NCI-H526 (cell line): ENCODE measurements around the gene LRRC25.
"Not testable (repeated sequence)": the region's sequence is repeated elsewhere in the genome, so short reads cannot be mapped to it uniquely, and the experiment has no call there.

Source experiments
- DNase-seq, 2 experiments: peaks; one replicate each; lab custom pipeline; 2025; lab: John Stamatoyannopoulos, UW

Gene LRRC25

DNA sequence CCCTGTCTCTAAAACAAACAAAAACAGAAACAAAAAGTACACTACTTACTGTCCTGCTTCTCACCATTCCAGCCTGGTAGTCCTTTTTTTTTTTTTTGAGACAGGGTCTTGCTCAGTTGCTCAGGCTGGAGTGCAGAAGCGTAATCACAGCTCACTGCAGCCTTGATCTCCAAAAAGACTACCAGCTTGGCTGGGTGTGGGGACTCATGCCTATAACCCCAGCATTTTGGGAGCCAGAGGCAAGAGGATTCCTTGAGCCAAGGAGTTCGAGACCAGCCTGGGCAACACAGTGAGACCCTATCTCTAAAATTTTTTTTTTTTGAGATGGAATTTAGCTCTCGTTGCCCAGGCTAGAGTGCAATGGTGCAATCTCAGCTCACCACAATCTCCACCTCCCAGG, 16.6 kb downstream of the LRRC25 start:
- no peak for DNase-seq

DNA sequence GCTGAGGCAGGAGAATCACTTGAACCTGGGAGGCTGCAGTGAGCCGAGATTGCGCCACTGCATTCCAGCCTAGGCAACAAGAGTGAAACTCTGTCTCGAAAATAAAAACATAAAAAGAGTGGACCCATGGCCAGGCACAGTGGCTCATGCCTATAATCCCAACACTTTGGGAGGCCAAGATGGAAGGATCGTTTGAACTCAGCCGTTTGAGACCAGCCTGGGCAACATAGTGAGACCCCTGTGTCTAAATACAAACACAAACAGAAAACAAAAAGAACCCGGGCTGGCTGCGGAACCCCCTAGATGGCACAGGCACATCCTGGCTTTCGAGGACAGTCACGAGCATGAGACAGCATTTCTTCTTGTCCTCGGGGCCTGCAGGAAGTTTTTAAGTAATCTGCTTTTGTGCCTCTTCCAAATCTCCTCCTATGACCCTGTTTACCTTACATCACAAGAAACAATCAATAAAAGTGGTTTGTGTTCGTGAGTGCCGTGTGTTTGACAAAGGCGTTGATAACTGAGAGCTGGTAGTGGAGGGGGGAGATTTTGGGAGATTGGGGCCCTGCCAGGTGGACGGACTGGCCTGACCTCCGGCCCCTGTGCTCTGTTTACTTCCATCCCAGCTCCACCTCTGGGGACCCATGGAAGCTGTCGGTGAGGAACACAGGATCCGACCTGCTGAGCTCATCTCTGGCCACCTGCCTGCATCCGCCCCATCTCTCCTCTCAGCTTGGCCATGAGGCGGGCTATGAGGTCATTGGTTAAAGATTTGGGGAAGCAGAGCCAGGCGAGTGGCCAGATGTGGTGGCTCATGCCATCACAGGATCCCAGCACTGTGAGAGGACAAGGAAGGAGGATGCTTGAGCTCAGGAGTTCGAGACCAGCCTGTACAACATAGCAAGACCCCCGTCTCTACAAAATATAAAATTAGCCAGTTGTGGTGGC, 17.3 kb downstream of the LRRC25 start:
- no peak for DNase-seq

DNA sequence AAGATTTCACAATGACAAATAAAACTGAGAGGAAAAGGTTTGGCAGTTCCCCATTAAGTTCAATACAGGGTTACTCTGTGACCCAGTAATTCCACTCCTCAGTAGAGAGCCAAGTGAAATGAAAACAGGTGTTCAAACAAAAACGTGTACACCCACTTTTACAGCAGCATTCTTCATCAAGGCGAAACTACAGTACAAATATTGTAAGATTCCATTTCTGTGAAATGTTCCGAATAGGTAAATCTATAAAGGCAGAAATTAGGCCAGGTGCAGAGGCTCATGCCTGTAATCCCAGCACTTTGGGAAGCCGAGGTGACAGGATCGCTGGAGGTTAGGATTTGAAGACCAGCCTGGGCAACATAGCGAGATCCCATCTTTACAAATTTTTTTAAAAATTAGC, 20.4 kb downstream of the LRRC25 start:
- no peak for DNase-seq

DNA sequence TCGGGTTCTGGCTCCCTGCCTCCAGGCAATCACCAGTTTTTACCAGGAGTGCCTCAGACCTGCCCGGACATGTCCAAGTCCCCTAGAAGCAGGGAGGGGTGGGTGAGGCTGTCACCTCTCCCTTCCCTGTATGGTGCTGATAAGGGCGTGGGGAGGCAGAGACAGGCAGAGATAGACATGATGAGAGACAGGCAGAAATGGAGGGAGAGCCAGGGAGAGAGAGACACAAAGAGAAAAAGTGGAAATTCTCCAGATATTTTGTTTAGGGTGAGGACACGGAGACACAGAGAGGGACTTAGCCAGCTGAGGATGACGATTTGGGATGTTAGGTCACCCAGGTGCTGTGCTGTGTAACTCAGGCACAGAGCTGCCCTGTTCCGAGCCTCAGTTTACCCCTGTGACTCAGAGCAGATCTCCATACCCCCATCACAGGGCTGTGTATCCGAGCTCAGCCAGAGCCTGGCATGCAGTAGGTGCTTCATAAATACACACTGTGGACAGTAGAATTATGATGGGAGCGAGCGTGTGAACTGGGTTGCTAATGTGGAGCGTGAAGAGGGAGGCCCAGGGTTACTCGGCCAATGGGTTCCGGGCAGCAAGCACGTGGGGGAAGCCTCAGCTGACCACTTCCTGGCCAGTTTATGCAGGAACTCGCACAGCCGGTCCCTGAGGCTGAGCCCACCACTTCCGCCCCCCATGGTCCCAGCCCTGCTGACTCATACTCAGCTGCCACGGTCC, 23.4 kb downstream of the LRRC25 start:
- peak in 1 of 2 experiments; percentile 33 for DNase-seq

DNA sequence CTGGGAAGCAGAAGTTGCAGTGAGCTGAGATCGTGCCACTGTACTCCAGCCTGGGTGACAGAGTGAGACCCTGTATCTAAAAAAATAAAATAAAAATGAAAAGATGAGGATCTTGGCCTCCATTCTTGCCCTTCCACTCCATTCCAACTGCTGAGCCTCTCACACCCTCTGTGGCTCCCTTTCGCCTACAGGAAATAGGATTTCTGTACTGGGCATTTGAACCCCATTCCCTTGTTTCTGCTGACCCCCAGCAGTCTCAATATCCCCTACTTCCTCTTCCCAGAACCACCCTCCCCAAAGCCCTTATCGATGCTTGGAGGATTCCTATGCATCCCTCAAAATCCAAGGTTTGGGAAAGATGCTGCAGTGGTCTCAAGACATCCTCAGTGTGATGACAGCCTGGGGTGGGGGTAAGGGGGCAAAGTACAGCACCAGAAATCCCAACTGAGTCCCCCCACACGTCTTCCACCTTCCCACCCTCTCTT, 24.0 kb downstream of the LRRC25 start:
- no peak for DNase-seq

DNA sequence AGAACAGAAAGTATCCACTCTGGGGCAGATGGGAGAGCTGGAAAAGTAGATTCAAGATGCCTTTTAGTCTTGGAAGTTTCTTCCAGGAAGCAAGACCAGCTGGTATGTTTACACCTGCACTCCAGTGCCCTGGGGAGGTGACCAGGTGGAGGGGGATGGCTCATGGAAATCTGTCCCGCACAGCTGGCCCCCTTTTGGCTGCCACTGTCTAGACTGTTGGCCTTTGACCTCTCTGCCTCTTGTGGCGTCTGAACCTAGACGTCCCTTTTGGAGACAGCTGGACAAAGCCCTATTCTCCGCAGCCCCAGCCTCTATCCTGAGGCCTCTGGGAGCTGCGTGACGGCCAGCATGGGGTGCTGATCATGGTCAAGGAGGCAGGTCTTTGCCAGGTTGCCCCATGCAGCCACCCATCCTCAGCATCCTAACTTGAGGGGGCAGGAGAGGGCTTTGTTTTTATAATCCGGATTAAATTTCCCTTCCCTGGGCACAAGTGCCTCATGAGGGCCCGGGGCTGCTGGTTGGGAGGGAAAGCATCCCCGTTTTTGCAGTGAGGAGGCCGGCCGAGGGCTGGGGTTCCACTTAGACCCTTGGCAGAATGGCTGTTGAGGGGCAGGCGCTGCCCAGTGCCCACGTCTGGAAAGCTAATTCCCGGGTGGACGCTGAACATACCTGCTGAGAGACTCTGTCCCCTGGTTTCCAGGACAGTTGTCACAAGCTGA, 28.8 kb downstream of the LRRC25 start:
- DNase-seq = no peak

DNA sequence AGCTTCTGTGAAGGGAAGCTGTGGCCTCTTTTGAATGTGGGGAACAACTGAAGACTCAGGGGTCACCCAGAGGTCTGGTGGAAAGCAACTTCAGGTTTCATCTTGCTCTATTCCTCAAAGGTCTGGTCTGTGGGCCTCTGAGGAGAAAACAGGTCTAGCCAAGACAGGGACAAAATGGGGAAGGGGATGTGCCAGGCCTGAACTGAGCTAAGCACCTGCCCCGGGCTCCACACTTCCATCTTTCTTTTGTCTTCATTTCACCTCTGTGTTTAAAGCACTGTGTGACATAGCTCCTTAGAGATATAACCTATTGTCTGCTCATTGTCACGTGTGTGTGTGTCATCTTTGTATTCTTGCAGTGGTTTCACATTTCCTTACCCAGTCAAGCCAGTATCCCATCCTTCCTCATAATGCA, 31.4 kb downstream of the LRRC25 start:
- DNase-seq = no peak

DNA sequence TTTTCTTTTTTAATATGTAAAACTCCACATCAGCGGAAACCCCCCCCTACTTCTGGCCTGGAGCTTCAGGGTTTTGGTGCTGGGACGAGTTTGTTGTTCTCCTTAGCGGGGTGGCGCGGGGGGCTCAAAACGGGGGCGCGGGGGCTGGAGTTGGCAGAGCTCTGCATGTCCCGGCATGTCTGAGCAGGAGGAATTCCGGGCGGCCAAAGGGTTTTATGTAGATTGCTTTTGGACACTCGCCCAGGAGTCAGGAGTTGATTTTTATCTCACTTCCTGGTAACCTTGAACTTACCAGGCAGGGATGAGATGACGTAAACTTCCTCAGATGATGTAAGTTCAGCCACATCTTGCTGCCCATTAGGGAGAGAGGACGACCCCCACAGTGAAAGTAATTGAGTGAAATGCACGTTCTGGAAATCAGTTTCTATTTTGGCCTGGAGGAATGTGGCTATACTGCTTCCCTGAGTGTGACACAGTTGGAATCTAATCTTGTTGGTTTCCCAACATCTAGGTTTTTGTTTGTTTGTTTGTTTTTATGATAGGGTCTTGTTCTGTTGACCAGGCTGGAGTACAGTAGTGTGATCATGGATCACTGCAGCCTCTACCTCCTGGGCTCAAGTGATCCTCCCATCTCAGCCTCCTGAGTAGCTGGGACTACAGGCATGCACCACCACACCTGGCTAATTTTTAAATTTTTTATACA, 32.4 kb downstream of the LRRC25 start:
- peak in 1 of 2 experiments; percentile 37 for DNase-seq

DNA sequence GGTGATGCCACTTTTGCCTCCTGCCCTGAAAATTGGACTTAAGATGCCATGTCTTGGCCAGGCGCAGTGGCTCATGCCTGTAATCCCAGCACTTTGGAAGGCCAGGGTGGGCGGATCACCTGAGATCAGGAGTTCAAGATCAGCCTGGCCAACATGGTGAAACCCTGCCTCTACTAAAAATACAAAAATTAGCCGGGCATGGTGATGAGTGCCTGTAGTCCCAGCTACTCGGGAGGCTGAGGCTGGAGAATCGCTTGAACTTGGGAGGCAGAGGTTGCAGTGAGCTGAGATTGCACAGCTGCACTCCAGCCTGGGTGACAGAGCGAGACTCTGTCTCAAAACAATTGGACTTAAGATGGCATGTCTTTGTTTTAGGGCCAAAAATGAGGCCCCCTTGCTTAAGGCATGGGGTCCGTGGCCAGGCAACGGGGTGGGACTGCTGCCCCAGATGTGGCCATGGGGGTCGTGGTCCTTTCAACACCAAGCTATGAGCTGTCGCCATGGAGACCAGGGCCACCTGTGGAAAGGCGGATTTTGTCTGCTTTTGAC, 33.1 kb downstream of the LRRC25 start:
- DNase-seq = not testable (repeated sequence)

DNA sequence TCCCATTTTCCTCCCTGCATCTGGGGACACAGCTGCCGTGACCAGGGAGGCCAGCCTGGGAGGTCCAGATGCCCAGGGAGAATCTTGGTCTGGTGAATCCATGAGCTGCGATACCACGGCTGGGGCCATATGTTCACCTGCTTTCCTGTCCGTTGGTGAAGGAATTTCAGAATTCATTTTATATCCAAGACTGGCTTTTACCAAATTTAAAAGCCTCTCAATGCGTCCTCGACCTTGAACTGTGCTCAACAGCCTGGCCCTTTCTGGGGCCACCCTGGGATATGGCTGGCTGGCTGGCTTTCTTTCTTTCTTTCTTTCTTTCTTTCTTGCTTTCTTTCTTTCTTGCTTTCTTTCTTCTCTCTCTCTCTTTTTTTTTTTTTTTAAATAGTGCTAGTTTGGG, 33.6 kb downstream of the LRRC25 start:
- no peak for DNase-seq

DNA sequence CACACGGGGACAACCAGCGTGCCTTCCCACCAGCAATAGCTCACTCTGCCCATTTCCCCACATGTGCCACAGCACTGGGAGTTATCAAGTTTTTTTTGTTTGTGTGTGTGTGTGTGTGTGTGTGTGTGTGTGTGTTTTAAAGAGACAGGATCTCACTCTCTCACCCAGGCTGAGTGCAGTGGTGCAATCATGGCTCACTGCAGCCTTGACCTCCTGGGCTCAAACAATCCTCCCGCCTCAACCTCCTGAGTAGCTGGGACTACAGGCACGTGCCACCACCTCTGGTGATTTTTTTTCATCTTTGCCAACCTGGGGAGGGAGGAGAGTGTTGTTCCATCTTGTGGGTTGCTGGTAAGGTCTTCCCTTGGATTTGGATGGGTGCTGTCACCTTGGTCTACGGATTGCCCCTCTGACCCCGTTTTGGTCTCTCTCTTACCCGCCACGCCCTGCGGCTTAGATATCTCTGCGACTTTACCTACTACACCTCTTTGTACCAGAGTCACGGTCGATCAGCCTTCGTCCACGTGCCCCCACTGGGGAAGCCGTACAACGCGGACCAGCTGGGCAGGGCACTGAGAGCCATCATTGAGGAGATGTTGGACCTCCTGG, 34.4 kb downstream of the LRRC25 start:
- DNase-seq = no peak

DNA sequence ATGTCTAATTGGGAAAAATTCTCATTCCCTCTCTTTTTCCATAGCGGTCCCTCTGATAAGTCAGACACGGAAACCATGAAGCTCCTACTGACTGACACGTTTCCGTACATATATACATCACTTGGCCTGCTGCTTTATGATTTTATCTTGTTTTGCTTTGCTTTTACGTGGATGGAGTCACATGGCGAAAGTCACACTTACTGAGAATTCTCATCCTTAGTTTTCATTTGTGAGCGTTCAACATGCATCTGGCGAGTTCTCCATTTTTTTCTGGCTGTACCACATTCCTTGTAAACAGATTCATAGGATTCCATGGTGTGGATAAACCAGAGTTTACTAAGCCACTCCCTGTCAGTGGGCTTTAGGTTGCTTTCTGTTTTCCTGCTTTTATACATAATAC, 35.8 kb downstream of the LRRC25 start:
- DNase-seq = no peak

DNA sequence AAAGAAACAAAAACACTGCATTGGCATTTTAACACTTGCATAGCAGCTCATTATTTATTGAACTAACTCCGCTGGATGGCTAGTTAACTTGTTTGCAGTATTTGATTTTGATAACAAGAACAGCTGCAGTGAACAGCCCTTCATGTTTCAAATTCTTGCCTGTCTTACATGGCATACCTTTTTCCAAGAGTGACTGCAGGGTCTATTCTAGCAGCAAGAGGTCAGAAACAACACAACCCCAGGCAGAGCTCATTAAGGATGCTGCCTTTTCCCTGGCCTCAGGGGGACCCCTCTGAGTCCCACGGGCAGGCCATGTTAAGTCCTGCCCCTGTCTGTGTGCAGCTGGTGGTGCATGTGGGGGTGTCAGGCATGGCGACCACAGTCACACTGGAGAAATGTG, 40.4 kb downstream of the LRRC25 start:
- DNase-seq = no peak

DNA sequence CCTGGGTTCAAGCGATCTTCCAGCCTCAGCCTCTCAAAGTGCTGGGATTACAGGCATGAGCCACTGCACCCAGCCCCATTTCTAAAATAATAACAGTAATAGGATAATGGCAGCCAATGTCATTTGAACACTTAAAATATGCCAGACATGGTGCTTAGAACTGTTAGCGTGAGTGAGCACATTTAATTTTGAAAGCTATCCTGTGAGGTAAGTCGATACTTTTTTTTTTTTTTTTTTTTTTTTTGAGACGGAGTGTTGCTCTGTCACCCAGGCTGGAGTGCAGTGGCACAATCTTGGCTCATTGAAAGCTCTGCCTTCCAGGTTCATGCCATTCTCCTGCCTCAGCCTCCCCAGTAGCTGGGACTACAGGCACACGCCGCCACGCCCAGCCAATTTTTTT, 42.7 kb downstream of the LRRC25 start:
- not testable (repeated sequence) for DNase-seq

DNA sequence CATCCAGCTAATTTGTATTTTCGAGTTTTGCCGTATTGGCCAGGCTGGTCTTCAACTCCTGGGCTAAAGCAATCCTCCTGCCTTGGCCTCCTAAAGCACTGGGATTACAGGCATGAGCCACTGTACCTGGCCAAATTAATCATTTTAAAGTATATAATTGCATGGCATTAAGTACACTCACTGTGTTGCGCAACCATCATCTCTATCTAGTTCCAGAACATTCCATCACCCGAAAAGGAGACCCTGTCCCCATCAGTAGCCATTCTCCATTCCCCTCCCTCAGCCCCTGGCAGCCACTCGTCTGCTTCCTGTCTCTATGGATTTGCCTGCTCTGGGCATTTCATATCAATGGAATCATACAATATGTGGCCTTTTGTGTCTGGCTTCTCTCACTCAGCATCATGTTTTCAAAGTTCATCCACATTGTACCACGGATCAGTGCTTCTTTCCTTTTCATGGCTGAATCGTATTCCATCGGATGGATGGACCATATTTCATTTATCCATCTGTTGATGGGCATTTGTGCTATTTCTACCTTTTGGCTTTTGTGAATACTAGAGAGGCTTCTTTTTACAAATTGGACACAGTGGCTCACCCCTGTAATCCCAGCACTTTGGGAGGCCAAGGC, 43.9 kb downstream of the LRRC25 start:
- DNase-seq = no peak

DNA sequence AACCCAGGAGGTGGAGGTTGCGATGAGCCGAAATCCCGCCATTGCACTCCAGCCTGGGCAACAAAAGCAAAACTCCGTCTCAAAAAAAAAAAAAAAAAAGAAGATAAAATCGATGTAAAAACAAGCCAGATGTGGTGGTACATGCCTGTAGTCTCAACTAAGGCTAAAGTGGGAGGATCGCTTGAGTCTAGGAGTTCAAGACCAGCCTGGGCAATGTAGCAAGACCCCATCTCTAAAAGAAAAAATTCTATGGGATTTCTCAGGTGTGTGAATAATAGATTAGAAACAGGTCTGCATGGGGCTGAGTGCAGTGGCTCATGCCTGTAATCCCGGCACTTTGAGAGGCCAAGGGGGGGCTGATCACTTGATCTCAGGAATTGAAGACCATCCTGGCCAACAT, 45.9 kb downstream of the LRRC25 start:
- DNase-seq = no peak

DNA sequence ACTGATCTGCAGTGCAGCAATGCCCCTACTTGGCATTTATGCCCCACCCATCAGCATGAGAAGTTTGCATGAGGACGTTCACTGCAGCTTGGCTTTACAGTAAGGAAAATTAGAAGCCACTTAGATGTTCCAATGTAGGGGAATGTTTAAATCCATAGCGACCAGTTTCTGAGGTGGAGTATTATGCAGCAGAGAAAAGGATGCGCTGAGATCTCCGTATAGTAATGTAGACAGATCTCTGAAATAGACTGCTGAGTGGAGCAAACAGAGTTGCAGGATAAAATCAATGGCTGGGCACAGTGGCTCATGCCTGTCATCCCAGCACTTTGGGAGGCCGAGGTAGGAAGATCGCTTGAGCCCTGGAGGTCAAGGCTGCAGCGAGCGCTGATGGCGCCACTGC, 46.9 kb downstream of the LRRC25 start:
- no peak for DNase-seq

DNA sequence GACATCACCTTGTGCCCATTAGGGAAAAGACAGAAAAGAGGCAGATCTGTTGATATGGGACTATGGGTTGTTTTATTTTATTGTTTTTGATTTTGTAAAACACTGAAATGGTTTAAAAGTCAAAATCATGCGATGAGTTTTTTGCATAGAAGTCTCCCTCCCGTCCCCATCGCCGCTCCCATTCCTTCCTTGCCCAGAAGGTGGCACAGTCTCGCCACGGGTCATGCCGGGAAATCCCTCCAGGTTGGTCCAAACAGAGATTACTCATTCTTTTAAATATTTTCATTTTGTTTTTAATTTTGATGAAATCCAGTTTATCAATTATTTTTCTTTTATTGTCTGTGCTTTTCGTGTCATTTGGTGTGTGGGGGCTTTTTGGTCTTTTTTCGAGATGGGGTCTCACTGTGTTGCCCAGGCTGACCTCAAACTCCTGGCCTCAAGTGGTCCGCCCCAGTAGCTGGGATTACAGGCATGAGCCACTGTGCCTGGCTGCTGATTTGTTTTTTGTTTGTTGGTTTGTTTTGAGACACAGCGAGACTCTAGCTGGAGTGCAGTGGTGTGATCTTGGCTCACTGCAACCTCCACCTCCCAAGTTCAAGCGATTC, 47.8 kb downstream of the LRRC25 start:
- peak in 1 of 2 experiments; percentile 17 for DNase-seq

DNA sequence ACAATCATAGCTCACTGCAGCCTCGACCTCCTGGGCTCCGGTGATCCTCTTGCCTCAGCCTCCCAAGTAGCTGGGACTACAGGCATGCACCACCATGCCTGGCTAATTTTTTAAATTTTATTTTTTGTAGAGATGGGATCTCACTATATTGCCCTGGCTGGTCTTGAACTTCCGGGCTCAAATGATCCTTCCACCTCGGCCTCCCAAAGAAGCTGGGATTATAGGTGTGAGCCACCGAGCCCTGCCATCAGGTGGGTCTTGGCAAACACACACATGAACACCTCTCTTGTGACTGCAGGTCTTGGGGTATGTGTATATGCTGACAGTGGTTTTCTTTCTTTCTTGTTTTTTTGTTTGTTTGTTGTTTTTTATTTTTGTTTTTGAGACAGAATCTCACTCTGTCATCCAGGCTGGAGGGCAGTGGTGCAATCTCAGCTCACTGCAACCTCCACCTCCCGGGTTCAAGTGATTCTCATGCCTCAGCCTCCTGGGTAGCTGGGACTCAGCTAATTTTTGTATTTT, 48.5 kb downstream of the LRRC25 start:
- DNase-seq = not testable (repeated sequence)

DNA sequence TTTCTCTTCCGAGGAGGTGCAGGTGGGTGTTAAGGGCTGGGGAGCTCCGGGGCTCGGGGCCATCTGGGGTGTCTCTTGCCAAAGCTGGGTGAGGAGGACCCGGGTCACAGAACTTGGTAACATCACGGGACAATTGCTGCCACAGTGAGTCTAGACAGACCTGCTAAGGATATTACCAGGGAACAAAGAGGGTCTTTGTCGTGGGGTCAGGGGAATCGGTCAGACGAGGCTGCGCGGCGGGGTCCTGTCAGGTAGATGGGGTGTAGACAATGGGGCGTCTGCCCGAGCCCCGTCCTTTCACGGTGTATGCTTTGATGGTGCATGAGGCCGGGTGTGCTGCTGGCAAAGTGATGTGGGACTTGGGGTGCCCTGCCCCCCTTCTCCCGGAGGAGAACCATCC, 49.3 kb downstream of the LRRC25 start:
- DNase-seq = no peak
